HG03064 (cell line): Measurements from ENCODE around the gene GALNT6.

Source experiments
- ATAC-seq: cut with Tn5 transposase; IDR thresholded peaks from one replicate; pipeline ENCODE4 v1.9.1; 2021; ENCODE audit warnings: low read depth; ENCODE audit not compliant: unreplicated experiment

GALNT6 gene

DNA sequence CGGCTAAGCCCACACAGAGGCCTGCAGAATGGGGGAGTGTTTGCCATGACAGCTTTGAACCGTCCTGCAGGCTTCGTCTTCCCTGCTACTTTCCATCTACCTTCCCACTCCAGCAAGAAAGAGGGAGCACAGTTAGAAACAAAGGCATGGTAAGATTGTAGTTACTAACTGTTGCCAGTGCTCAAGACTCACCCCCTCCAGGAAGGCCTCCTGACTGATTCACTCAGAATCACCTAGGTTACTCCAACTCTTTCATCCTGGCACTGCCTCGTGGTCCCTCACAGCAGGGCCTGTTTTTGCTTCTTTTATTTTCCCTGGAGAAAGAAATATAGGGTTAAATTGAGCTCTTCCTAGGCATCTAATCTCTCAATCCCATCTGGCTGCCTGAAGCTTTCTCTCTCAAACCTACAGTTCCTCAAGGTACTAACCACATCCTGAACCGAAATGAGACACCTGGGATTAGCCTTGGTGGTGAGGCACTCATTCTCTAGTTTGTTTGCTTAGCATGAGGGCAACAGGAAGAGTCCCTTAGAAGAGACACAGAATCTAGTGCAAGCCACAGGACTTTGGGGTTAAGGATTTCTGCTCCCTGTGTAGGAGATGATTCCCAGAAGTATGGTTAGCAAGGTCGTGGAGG, 7.8 kb downstream of the GALNT6 start:
- ATAC-seq = no peak

DNA sequence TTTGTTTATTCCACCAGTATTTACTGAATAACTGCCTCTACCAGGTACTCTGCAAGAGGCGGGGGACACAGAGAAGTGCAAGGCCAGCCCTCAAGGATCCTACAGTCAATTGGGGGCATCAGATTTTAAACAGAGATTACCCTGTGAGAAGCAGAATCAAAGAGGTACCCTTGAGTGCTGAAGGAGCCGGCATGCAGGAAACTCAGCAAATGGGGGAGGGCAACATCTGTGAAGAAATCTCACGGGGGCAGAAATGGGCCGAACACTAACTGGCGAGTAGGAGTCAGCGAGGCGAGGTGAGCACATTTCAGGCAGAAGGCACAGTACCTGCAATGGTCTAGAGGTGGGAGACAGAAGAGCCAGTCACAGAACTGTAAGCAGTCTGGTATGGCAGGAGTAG, 9.0 kb downstream of the GALNT6 start:
- ATAC-seq = no peak

- ATAC-seq = no peak
Observed at GRCh38 chr12:51381226-51382079, 9.8 kb downstream of the GALNT6 start.

DNA sequence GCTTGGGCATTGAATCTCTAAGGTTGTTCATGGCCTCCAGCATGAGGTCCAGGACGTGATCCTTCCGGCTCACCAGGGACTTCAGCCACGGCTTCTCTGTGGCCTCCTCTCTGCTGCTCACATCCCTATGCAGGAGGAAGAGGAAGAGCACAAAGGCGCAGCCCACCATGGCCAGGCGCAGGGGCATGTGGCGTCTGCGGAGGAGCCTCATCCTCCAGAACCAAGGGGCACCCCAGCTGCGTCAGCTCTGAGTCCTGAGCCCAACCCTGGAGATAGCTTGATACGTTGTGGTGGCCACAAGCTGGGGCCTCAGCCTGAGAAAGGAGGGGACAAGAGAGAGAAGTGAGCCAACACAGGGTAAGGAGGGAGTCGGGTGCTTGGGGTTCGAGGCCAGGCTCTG, 11.6 kb downstream of the GALNT6 start:
- no peak for ATAC-seq

DNA sequence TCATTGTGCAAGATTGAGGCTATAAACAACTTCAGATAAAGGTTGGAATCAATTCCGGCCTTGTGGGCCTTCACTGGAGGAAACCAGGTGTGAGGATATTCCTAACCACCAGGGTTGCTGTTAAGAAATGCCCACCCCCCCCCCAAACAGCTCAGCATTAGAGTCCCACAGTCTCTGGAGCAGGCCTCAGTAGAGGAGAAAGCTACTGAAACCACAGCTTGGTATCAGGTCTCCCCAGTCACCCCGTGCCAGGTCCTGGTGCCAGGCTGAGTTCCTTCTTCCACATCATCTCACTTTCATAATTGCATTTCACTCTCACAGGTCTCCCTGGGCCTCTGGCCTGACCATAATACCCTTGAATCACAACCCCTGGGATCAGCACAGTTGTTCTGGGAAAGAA, 12.5 kb downstream of the GALNT6 start:
- no peak for ATAC-seq

DNA sequence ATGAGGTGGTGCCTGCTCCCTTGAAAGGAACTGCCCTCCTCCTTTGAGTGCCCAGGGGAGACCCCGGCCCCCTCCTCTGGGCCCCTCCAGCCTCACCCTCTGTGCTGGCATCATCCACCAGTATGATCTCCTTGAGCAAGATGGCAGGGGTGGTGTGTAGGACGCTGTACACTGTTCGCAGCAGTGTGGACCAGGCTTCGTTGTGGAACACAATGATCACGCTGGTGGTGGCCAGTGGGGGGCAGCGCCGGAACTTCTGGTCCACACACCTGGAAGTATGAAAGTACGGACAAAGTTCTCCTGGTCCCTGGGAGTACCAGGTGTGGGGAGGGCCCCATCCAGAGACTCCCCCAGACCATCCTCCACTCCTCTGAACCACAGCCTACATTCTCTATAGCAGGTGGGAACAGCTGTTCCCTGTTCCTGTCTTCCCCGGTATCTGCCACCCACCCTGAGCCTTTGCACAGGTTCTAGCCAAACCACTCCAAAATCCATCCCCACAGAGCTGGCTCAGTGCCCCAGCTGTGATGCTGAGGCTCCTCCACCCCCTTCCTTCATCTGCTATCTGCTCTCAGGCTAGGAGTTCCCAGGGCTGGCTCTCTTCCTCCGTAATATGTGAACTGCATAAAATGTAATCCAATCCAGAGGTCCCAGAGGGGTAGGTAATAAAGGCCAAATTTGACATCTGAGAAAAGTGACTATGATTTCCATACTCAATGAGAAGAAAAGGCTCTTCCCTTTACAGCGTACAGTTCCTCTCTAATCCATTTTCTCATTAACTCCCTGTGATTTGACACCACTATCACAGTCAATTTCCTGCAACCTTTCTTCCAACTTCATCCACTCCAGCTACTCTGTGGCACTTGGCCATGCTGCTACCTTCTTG, 13.9 kb downstream of the GALNT6 start:
- no peak for ATAC-seq

GRCh38 chr12:51374856-51375255, 16.4 kb downstream of the GALNT6 start:
- no peak for ATAC-seq

GRCh38 chr12:51374361-51374760, 16.8 kb downstream of the GALNT6 start:
- ATAC-seq = no peak

DNA sequence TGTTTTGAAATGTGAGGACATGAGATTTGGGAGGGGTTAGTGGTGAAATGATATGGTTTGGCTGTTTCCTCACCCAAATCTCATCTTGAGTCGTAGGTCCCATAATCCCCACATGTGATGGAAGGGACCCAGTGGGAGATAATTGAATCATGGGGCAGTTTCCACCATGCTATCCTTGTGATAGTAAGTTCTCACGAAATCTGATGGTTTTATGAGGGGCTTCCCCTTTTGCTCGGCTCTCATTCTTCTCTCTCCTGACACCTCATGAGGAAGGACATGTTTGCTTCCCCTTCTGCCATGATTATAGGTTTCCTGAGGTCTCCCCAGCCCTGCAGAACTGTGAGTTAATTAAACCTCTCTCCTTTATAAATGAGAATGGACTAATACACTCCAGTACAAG, 18.0 kb downstream of the GALNT6 start:
- ATAC-seq = no peak

DNA sequence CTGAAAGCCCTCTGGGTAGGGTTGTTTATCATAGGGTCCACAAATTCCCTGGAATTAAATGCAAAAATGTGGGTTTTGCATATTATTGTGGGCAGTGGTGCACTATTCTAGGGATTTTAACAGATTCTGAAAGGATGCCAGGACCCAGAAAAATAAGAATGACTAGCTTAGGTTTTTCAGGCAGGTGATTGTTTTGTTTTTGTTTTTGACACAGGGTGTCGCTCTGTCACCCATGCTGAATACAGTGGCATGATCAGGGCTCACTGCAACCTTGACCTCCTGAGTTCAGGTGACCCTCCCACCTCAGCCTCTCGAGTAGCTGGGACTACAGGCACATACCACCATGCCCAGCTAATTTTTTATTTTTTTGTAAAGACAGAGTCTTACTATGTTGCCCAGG, 19.2 kb downstream of the GALNT6 start:
- ATAC-seq = no peak

GRCh38 chr12:51371295-51371953, 19.8 kb downstream of the GALNT6 start:
- no peak for ATAC-seq

DNA sequence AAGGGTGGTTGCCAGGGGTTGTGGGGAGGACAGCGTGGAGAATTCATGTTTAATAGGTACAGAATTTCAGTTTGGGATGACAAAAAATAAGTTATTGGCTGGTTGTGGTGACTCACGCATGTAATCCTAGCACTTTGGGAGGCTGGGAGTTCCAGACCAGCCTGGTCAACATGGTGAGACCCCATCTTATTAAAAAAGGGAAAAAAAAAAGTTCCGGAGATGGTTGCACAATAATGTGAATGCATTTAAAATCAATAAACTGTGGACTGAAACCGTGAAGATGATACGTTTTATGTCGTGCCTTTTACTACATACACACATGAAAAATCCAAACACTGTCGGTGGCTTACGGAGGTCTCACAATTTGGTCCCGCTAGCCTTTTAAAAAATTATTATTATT, 20.5 kb downstream of the GALNT6 start:
- no peak for ATAC-seq

- no peak for ATAC-seq
Observed at GRCh38 chr12:51369581-51369980, 21.6 kb downstream of the GALNT6 start.

DNA sequence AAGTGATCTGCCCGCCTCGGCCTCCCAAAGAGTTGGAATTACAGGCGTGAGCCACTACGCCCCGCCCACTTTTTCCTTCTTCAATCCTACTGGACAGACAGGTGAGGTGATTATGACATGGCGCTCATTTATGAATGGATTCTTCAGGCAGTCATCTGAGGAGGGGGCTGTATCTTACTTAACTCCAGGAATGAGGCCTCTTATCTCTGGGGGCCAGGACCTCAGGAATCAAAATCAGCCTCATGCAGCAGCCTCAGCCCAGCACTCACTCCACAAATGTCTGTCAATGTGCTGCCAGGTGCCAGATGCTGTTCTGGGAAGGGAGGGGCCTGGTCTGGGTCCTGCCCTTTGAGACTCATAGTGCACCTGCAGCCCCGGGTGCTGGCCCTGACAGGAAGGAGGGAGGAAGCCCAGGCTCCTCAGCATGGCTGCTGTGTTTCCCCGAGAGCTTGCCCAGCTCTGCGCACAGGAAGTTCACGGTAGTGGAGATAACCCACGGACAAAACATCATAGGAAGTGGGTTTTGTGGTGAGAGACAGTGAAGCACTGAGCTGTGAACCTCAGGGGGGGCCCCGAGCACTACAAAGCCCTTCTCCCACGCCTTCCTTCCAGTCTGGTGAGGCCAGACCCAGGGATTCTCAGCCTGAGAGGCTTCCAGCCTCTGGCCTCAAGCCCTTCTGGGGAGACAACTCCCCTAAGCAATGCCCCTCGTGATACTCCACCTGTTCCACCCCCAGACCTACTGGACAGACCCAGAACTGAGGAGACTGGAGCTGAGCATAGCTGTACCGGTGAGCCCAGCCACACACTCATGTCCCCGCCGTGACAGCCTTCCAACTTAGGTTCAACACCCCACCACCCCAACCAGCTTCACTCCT, 22.3 kb downstream of the GALNT6 start:
- ATAC-seq = peak; percentile 98

- no peak for ATAC-seq
Observed at GRCh38 chr12:51365276-51365675, 25.9 kb downstream of the GALNT6 start.

- no peak for ATAC-seq
Observed at GRCh38 chr12:51364001-51364400, 27.2 kb downstream of the GALNT6 start.

DNA sequence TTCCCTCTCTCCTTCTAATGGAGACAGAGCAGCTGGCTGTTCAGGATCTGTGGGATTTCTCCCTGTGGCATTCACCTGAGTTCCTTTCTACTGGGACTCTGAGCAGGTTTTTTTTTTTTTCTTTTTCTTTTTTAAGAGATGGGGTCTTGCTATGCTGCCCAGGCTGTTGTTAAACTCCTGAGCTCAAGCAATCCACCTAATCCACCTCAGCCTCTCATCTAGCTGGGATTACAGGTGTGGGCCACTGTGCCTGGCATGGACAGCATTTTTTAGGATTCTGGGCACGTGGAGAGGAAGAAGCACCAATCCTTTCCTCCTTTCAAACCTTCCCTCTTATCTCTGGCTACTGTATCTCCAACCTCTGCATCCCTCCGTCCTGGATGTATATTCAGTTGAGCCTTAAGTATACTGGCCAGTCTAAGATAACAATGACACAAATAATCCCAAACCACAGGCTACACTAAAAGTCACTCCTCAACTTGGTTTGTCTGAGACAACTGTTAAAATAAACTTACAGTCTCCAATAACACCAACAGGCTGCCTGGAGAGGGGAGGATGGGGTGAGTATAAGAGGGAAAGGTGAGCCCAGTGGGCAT, 28.4 kb downstream of the GALNT6 start:
- no peak for ATAC-seq

GRCh38 chr12:51362307-51362706, 28.9 kb downstream of the GALNT6 start:
- ATAC-seq = no peak
